ENCODE data around the gene DCAF11. TPM values are rescaled to one million over a fixed set of nuclear protein-coding genes. Genes with fewer than 3 reads are reported as not detected.

The DCAF11 gene
- total and polyA plus RNA-seq, 2 of the 13 experiments (the other 11 are each of a cell fraction or from before 2014, with no cell fraction given), result 150 to 257 TPM

- TF ChIP-seq ZNF547 (CRISPR knock-in tag; IDR thresholded peaks at IDR 0.05) (peak; percentile 98), ZNF205 (CRISPR knock-in tag; IDR thresholded peaks at IDR 0.05) (no peak; the same call in 1 of the 2 replicates), ZNF674 (CRISPR knock-in tag; IDR thresholded peaks at IDR 0.05; ENCODE audit: low read depth) (peak; percentile 98; the same call in 1 of the 2 replicates), PRDM4 (CRISPR knock-in tag; IDR thresholded peaks at IDR 0.05; ENCODE audit: borderline replicate concordance) (peak; percentile 46; the same call in 1 of the 2 replicates), NCOA2 (CRISPR knock-in tag; IDR thresholded peaks at IDR 0.05) (peak; percentile 77; the same call in 1 of the 2 replicates), ZBTB7A (CRISPR knock-in tag; IDR thresholded peaks at IDR 0.05) (peak; percentile 96; the same call in 1 of the 2 replicates), ZNF816 (CRISPR knock-in tag; IDR thresholded peaks at IDR 0.05; ENCODE audit: borderline replicate concordance) (no peak), GLI4 (CRISPR knock-in tag; IDR thresholded peaks at IDR 0.05; ENCODE audit: borderline replicate concordance) (peak; percentile 92), ARID5B (CRISPR knock-in tag; IDR thresholded peaks at IDR 0.05) (peak; percentile 91), ZNF207 (IDR thresholded peaks at IDR 0.05; ENCODE audit: borderline replicate concordance) (no peak), DNMT3B (CRISPR knock-in tag; conservative IDR thresholded peaks at IDR 0.05) (peak; percentile 59; the same call in 1 of the 2 replicates), ZBTB39 (CRISPR knock-in tag; IDR thresholded peaks at IDR 0.05) (no peak; the same call in 1 of the 2 replicates), TBX2 (CRISPR knock-in tag; IDR thresholded peaks at IDR 0.05; ENCODE audit: borderline replicate concordance) (peak; percentile 98), ZNF780A (CRISPR knock-in tag; IDR thresholded peaks at IDR 0.05) (no peak), KDM6A (CRISPR knock-in tag; IDR thresholded peaks at IDR 0.05; ENCODE audit: low read depth) (no peak; the same call in 1 of the 2 replicates), ZBTB49 (CRISPR knock-in tag; IDR thresholded peaks at IDR 0.05; ENCODE audit: borderline replicate concordance) (peak; percentile 70; the same call in 1 of the 2 replicates), KLF6 (CRISPR knock-in tag; IDR thresholded peaks at IDR 0.05) (peak; percentile 99)
These were observed at the start of gene DCAF11, which contains the start of gene NRL (continued) for GRCh38 chr14:24114532-24115421.
